A673 (cell line): ENCODE results near the gene MPZL2. TPM values are rescaled to one million over a fixed set of nuclear protein-coding genes. Genes with fewer than 3 reads are reported as not detected.

Source experiments
- Bru-seq: library from RNA; stranded (reverse); fragments of 400-500 nt; gene quantifications from one replicate; lab custom pipeline; 2021; lab: Mats Ljungman, UMichigan
- BruChase-seq, 2 experiments: library from RNA; stranded (reverse); fragments of 400-500 nt; gene quantifications; one replicate each; lab custom pipeline; 2021; lab: Mats Ljungman, UMichigan
- BruUV-seq: library from RNA; stranded (reverse); fragments of 400-500 nt; replicated peaks from 2 replicates; lab custom pipeline; 2021; lab: Mats Ljungman, UMichigan
- CTCF ChIA-PET: fragments of 300-600 bp; sonication (Branson Sonifier 250); formaldehyde crosslinking; loops from one replicate; lab custom pipeline; 2022; ENCODE audit warnings: antibody characterized with exemption; lab: Charles Lee
- POLR2A ChIA-PET: fragments of 300-600 bp; sonication (Branson Sonifier 250); formaldehyde crosslinking; loops from one replicate; lab custom pipeline; 2022; ENCODE audit warnings: antibody characterized with exemption; ENCODE audit not compliant: low non-redundant PET; lab: Charles Lee
- DNase-seq: peaks from one replicate; pipeline ENCODE4 v3.0.0-alpha.2; 2015; ENCODE audit warnings: low spot score
- H3K27ac ChIP-seq: fragments of 200-600 bp; sonication (generic); 2 replicates; pipeline ENCODE4 v1.5.1; 2016; ENCODE audit warnings: mixed run types, low read depth, mild to moderate bottlenecking, mixed read lengths, antibody characterized with exemption, low read length; ENCODE audit not compliant: poor library complexity, severe bottlenecking
- H3K27me3 ChIP-seq: fragments of 200-600 bp; sonication (generic); replicated peaks from 2 replicates; pipeline ENCODE4 v1.6.1; 2017; ENCODE audit warnings: mixed run types, low read depth, mild to moderate bottlenecking, mixed read lengths, antibody characterized with exemption, low read length; ENCODE audit not compliant: insufficient read depth, poor library complexity
- H3K36me3 ChIP-seq: fragments of 200-600 bp; sonication (generic); 2 replicates; pipeline ENCODE4 v1.6.1; 2016; ENCODE audit warnings: mixed run types, mild to moderate bottlenecking, mixed read lengths, antibody characterized with exemption, low read length; ENCODE audit not compliant: insufficient read depth, poor library complexity, severe bottlenecking
- H3K4me1 ChIP-seq: fragments of 200-600 bp; sonication (generic); 2 replicates; pipeline ENCODE4 v1.6.1; 2017; ENCODE audit warnings: mixed run types, mild to moderate bottlenecking, mixed read lengths, antibody characterized with exemption, low read length; ENCODE audit not compliant: insufficient read depth, poor library complexity, severe bottlenecking
- H3K4me3 ChIP-seq: fragments of 200-600 bp; sonication (generic); 2 replicates; pipeline ENCODE4 v1.5.1; 2016; ENCODE audit warnings: low read depth, mixed run types, mild to moderate bottlenecking, mixed read lengths, low read length; ENCODE audit not compliant: poor library complexity, severe bottlenecking
- H3K9me3 ChIP-seq: fragments of 200-600 bp; sonication (generic); 2 replicates; pipeline ENCODE4 v1.6.1; 2016; ENCODE audit warnings: mixed run types, low read depth, mild to moderate bottlenecking, mixed read lengths, antibody characterized with exemption, low read length; ENCODE audit not compliant: poor library complexity, severe bottlenecking
- EZH2 ChIP-seq: fragments of 200-600 bp; sonication (generic); IDR thresholded peaks from 2 replicates; pipeline ENCODE4 v1.6.1; 2017; ENCODE audit warnings: borderline replicate concordance, low read depth, mild to moderate bottlenecking, mixed read lengths, antibody characterized with exemption, low read length; ENCODE audit not compliant: poor library complexity, severe bottlenecking
- intact Hi-C: fragments of 100-400 bp; cut with micrococcal nuclease; formaldehyde crosslinking; loops from one replicate; pipeline ENCODE4 v1.10.0; 2022; ENCODE audit not compliant: unreplicated experiment
- long read RNA-seq: library from polyadenylated mRNA; stranded (forward); transcript quantifications from one replicate; pipeline ENCODE4 v2.0.0, GENCODE V29; 2022
- total RNA-seq: library from RNA; stranded (reverse); gene quantifications from 2 replicates; pipeline ENCODE4 v1.2.3, GENCODE V29; 2021
- TF ChIP-seq, protein P1 (sequence below): fragments of 300-800, 200-600 bp; sonication (generic); conservative IDR thresholded peaks from 2 replicates; pipeline ENCODE4 v1.5.1; 2017; ENCODE audit warnings: low read depth, mild to moderate bottlenecking, antibody characterized with exemption, low read length, moderate library complexity, mixed read lengths

The MPZL2 gene
- total RNA-seq: not detected in 2 replicates
- not detected for Bru-seq, nascent RNA
- BruChase-seq, experiment 1, labeled RNA remaining after a 2-hour chase: not detected
- not detected for BruChase-seq, experiment 2, labeled RNA remaining after a 6-hour chase
- long read RNA-seq: 0 reads

DNA sequence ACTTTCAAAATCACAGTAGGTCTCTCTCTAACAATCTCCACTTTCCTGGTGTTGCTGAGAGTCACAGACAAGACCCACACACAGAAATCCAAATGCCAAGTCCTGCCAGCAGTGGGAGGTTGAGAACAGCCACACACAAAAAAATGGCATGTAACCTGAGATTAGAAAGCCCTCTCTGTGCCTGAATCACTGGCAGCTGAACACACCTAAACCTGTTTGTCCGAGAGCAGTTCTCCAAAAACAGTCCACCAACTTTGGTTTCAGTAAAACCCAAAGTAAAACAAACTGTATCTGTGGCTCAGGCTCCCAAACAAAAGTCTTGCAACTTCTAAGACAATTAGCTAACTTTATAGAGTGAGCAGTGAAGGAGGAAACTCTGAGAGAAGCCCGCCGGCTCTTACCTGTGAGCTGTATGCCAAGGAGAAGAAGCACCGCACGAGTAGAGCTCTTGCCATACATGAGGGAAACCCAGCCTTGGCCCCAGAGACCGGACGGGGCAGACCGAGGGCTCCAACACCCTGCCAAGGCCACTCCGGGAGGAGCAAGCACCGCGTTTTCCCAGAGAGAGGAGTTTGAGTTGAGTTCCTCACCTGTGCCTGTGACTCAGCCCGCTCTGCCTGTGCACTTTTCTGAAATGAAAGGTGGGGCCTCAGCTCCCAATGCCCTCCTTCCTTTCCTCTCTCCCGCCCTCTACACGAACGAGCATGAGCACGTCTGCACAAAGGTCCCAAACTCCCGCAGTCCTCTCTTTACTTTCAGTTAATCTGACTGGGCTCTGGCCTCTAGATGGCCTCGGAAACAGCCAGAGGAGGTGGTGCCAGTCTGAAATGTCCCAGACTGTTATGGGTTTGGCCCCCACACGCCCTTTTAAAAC, at the start of gene MPZL2:
Gene MPZL2, minus strand, starts transcription at position 603 of the 874 bp plus-strand sequence. Its CDS starts 144 bp downstream, at position 459.
- CTCF ChIA-PET: interaction anchor here (0.6 kb wide), 1 partner anchor 256 kb away, joined by 3 read pairs; no protein-coding TSS in a partner anchor
- Histone ChIP-seq H3K36me3 (no peaks in the 10 kb centered on the region), H3K27ac (no peak within 1 kb of the TSS), H3K27me3 (peaks cover 85% of the 10 kb centered on the region), H3K4me3 (no peak within 1 kb of the TSS), H3K4me1 (no peaks in the 10 kb centered on the region), H3K9me3 (no peaks in the 10 kb centered on the region)
- POLR2A ChIA-PET: no interaction called here
- no peak for TF ChIP-seq EZH2
- TF ChIP-seq, protein P1, sequence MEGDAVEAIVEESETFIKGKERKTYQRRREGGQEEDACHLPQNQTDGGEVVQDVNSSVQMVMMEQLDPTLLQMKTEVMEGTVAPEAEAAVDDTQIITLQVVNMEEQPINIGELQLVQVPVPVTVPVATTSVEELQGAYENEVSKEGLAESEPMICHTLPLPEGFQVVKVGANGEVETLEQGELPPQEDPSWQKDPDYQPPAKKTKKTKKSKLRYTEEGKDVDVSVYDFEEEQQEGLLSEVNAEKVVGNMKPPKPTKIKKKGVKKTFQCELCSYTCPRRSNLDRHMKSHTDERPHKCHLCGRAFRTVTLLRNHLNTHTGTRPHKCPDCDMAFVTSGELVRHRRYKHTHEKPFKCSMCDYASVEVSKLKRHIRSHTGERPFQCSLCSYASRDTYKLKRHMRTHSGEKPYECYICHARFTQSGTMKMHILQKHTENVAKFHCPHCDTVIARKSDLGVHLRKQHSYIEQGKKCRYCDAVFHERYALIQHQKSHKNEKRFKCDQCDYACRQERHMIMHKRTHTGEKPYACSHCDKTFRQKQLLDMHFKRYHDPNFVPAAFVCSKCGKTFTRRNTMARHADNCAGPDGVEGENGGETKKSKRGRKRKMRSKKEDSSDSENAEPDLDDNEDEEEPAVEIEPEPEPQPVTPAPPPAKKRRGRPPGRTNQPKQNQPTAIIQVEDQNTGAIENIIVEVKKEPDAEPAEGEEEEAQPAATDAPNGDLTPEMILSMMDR: no peak
- intact Hi-C loops: no loop called here
- no peak for DNase-seq
- no TSS peak for BruUV-seq

DNA sequence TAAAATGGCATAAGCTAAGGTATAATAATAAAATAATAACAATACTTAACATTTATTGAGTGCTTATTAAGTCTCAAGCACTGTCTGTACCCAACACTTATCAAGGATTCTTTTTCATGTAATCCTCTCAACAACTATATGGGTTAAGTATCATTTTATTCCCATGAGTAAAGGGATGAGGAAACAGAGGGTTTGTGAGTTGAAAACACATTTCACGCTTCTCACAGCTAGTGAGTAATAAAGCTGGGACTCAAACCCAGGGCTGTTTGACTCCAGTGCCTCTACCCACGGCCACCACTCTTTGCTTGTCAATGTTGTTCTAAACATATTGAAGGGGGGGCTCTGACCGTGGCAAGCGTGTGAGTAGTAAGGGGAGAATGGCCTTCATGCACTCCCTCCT, 49.1 kb upstream of the MPZL2 start:
- Histone ChIP-seq H3K4me3 (no peak overlapping the region), H3K36me3 (no peaks in the 10 kb centered on the region), H3K4me1 (no peaks in the 10 kb centered on the region), H3K27me3 (peaks cover 46% of the 10 kb centered on the region), H3K9me3 (no peaks in the 10 kb centered on the region), H3K27ac (no peak overlapping the region)
- BruUV-seq: no TSS peak
- CTCF ChIA-PET: no interaction called here
- POLR2A ChIA-PET: no interaction called here
- intact Hi-C loops: no loop called here
- TF ChIP-seq EZH2: no peak
- DNase-seq: peak; percentile 37

DNA sequence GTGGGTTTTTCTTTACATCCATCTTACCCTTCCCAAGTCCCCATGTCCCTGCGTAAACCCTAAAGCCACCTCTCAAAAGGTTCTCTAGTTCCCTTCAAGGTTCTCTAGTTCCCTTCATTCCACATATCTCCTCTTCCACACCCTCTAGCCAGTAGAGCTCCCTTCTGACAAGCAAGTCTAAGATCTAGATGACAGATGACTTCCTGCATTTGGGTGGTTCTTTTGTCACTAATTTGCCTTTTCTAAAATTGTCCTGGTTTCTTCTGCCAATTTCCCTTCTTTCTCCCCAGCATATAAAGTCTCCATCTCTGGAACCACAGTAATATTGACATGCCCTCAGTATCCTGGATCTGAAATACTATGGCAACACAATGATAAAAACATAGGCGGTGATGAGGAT, 48.2 kb upstream of the MPZL2 start:
- Histone ChIP-seq H3K4me3 (no peak overlapping the region), H3K9me3 (no peaks in the 10 kb centered on the region), H3K27ac (no peak overlapping the region), H3K4me1 (no peaks in the 10 kb centered on the region), H3K27me3 (peaks cover 46% of the 10 kb centered on the region), H3K36me3 (no peaks in the 10 kb centered on the region)
- CTCF ChIA-PET: interaction anchor here (1.1 kb wide), 1 partner anchor 114 kb away, joined by 4 read pairs; no protein-coding TSS in a partner anchor
- POLR2A ChIA-PET: interaction anchor here (0.9 kb wide), 1 partner anchor 494 kb away, joined by 3 read pairs; no protein-coding TSS in a partner anchor
- intact Hi-C loops: no loop called here
- no peak for TF ChIP-seq EZH2
- TF ChIP-seq, protein P1: no peak
- DNase-seq: no peak
- BruUV-seq: no TSS peak
